ENCODE data around the gene TREM2. TPM values are rescaled to one million over a fixed set of nuclear protein-coding genes. Genes with fewer than 3 reads are reported as not detected.

Gene TREM2
- polyA plus RNA-seq, 1 donor from 2014 or later: not detected

GRCh38 chr6:41174610-41175009 is 11.7 kb upstream of the TREM2 start:
- H3K9me3 Mint-ChIP-seq: peaks cover 0 to 2% (median 0%) of the 10 kb centered on the region in 3 donors
- H3K4me1 Mint-ChIP-seq: peaks cover 0 to 5% (median 0%) of the 10 kb centered on the region in 3 donors
- no peak overlapping the region for H3K4me3 Mint-ChIP-seq
- H3K27me3 Mint-ChIP-seq: peaks cover 2% of the 10 kb centered on the region
- H3K27ac Mint-ChIP-seq: no peak overlapping the region
- no peaks in the 10 kb centered on the region for H3K36me3 Mint-ChIP-seq

GRCh38 chr6:41171908-41172307 is 9.0 kb upstream of the TREM2 start:
- peaks cover 2% of the 10 kb centered on the region for H3K36me3 Mint-ChIP-seq

GRCh38 chr6:41170547-41171160 is 7.7 kb upstream of the TREM2 start:
- H3K4me1 Mint-ChIP-seq: peaks cover 0 to 5% (median 0%) of the 10 kb centered on the region in 3 donors
- peaks cover 10% of the 10 kb centered on the region for H3K27me3 Mint-ChIP-seq
- peaks cover 2 to 4% (median 3%) of the 10 kb centered on the region in 3 donors for H3K9me3 Mint-ChIP-seq
- peaks cover 2% of the 10 kb centered on the region for H3K36me3 Mint-ChIP-seq
- H3K27ac Mint-ChIP-seq: peak overlapping the region in 1 of 3 donors; percentile 41
- no peak overlapping the region for H3K4me3 Mint-ChIP-seq

More at GRCh38 chr6:41171908-41172307, 9.0 kb upstream of the TREM2 start:
- peaks cover 5% of the 10 kb centered on the region for H3K27me3 Mint-ChIP-seq
- H3K27ac Mint-ChIP-seq: no peak overlapping the region
- no peak overlapping the region for H3K4me3 Mint-ChIP-seq
- H3K4me1 Mint-ChIP-seq: peaks cover 0 to 5% (median 0%) of the 10 kb centered on the region in 3 donors
- peaks cover 1 to 2% (median 2%) of the 10 kb centered on the region in 3 donors for H3K9me3 Mint-ChIP-seq

- Mint-ChIP-seq H3K27ac (no peak overlapping the region), H3K9me3 (peaks cover 0 to 4% (median 3%) of the 10 kb centered on the region in 3 donors), H3K27me3 (peaks cover 10% of the 10 kb centered on the region)
Measured at GRCh38 chr6:41167173-41167963, 4.5 kb upstream of the TREM2 start.

GRCh38 chr6:41164551-41165120 is 1.7 kb upstream of the TREM2 start:
- H3K4me3 Mint-ChIP-seq: no peak overlapping the region
- peaks cover 4% of the 10 kb centered on the region for H3K36me3 Mint-ChIP-seq
- H3K9me3 Mint-ChIP-seq: peaks cover 2 to 4% (median 3%) of the 10 kb centered on the region in 3 donors
- peaks cover 0 to 6% (median 5%) of the 10 kb centered on the region in 3 donors for H3K4me1 Mint-ChIP-seq
- peaks cover 20% of the 10 kb centered on the region for H3K27me3 Mint-ChIP-seq
- H3K27ac Mint-ChIP-seq: no peak overlapping the region

More at GRCh38 chr6:41167173-41167963, 4.5 kb upstream of the TREM2 start:
- Mint-ChIP-seq H3K36me3 (peaks cover 2% of the 10 kb centered on the region), H3K4me1 (peaks cover 0 to 6% (median 5%) of the 10 kb centered on the region in 3 donors), H3K4me3 (no peak overlapping the region)

GRCh38 chr6:41163419-41163717 is 452 bp upstream of the TREM2 start:
- H3K36me3 Mint-ChIP-seq: peaks cover 4% of the 10 kb centered on the region
- H3K4me1 Mint-ChIP-seq: peaks cover 0 to 6% (median 5%) of the 10 kb centered on the region in 3 donors
- peaks cover 2 to 4% (median 3%) of the 10 kb centered on the region in 3 donors for H3K9me3 Mint-ChIP-seq
- peaks cover 20% of the 10 kb centered on the region for H3K27me3 Mint-ChIP-seq
- H3K27ac Mint-ChIP-seq: no peak overlapping the region
- H3K4me3 Mint-ChIP-seq: no peak overlapping the region

GRCh38 chr6:41161851-41162552 is 914 bp downstream of the TREM2 start:
- H3K27me3 Mint-ChIP-seq: peaks cover 18% of the 10 kb centered on the region
- peaks cover 3 to 4% (median 3%) of the 10 kb centered on the region in 3 donors for H3K9me3 Mint-ChIP-seq
- no peak overlapping the region for H3K27ac Mint-ChIP-seq
- peaks cover 0 to 6% (median 5%) of the 10 kb centered on the region in 3 donors for H3K4me1 Mint-ChIP-seq
- H3K36me3 Mint-ChIP-seq: peaks cover 3% of the 10 kb centered on the region
- H3K4me3 Mint-ChIP-seq: no peak overlapping the region

GRCh38 chr6:41161380-41161779 is 1.5 kb downstream of the TREM2 start:
- Mint-ChIP-seq H3K27me3 (peaks cover 14% of the 10 kb centered on the region), H3K36me3 (peaks cover 2% of the 10 kb centered on the region), H3K9me3 (peaks cover 0 to 5% (median 0%) of the 10 kb centered on the region in 3 donors), H3K4me1 (peaks cover 0 to 6% (median 5%) of the 10 kb centered on the region in 3 donors), H3K4me3 (no peak overlapping the region), H3K27ac (no peak overlapping the region)

- H3K4me1 Mint-ChIP-seq: peaks cover under 1 to 6% (median 5%) of the 10 kb centered on the region in 3 donors
- peaks cover 2% of the 10 kb centered on the region for H3K36me3 Mint-ChIP-seq
- H3K4me3 Mint-ChIP-seq: no peak overlapping the region
- H3K27ac Mint-ChIP-seq: peak overlapping the region in 1 of 3 donors; percentile 67
- peaks cover 0 to 5% (median 0%) of the 10 kb centered on the region in 3 donors for H3K9me3 Mint-ChIP-seq
- peaks cover 14% of the 10 kb centered on the region for H3K27me3 Mint-ChIP-seq
Measured at GRCh38 chr6:41160933-41161332, 2.0 kb downstream of the TREM2 start.

GRCh38 chr6:41159415-41160082 is 3.4 kb downstream of the TREM2 start:
- Mint-ChIP-seq H3K36me3 (peaks cover 2% of the 10 kb centered on the region), H3K27ac (no peak overlapping the region), H3K9me3 (peaks cover 0 to 5% (median 0%) of the 10 kb centered on the region in 3 donors), H3K4me1 (peaks cover 2 to 3% (median 3%) of the 10 kb centered on the region in 3 donors), H3K4me3 (no peak overlapping the region), H3K27me3 (peaks cover 14% of the 10 kb centered on the region)

- peaks cover 0 to 5% (median 0%) of the 10 kb centered on the region in 3 donors for H3K9me3 Mint-ChIP-seq
- H3K27ac Mint-ChIP-seq: no peak overlapping the region
- peaks cover 0 to 3% (median 0%) of the 10 kb centered on the region in 3 donors for H3K4me1 Mint-ChIP-seq
- H3K27me3 Mint-ChIP-seq: peaks cover 14% of the 10 kb centered on the region
- H3K36me3 Mint-ChIP-seq: peaks cover 2% of the 10 kb centered on the region
- H3K4me3 Mint-ChIP-seq: no peak overlapping the region
Measured at GRCh38 chr6:41157323-41157722, 5.6 kb downstream of the TREM2 start.

- peaks cover 10% of the 10 kb centered on the region for H3K27me3 Mint-ChIP-seq
- no peak overlapping the region for H3K27ac Mint-ChIP-seq
- H3K36me3 Mint-ChIP-seq: peaks cover 2% of the 10 kb centered on the region
- peaks cover 0 to 3% (median 0%) of the 10 kb centered on the region in 3 donors for H3K9me3 Mint-ChIP-seq
- H3K4me3 Mint-ChIP-seq: no peak overlapping the region
- peaks cover 0 to 3% (median 0%) of the 10 kb centered on the region in 3 donors for H3K4me1 Mint-ChIP-seq
Measured at GRCh38 chr6:41156771-41157170, 6.1 kb downstream of the TREM2 start.

GRCh38 chr6:41156001-41156400 is 6.9 kb downstream of the TREM2 start:
- Mint-ChIP-seq H3K9me3 (peaks cover 0 to 3% (median 0%) of the 10 kb centered on the region in 3 donors), H3K27ac (no peak overlapping the region), H3K27me3 (peaks cover 7% of the 10 kb centered on the region), H3K36me3 (peaks cover 2% of the 10 kb centered on the region), H3K4me3 (no peak overlapping the region), H3K4me1 (peaks cover 0 to 3% (median 0%) of the 10 kb centered on the region in 3 donors)

- peaks cover 0 to 3% (median 0%) of the 10 kb centered on the region in 3 donors for H3K9me3 Mint-ChIP-seq
- H3K27me3 Mint-ChIP-seq: peaks cover 7% of the 10 kb centered on the region
- no peaks in the 10 kb centered on the region for H3K36me3 Mint-ChIP-seq
Measured at GRCh38 chr6:41155132-41155805, 7.6 kb downstream of the TREM2 start.

More at GRCh38 chr6:41155132-41155805, 7.6 kb downstream of the TREM2 start:
- Mint-ChIP-seq H3K4me3 (no peak overlapping the region), H3K27ac (no peak overlapping the region), H3K4me1 (peaks cover 0 to 3% (median 0%) of the 10 kb centered on the region in 3 donors)
